D341Med (cell line): ENCODE results near the gene FHIP1A.
A peak's percentile ranks its signal among the peaks of the same experiment; 100 is the strongest.
"Not testable (repeated sequence)": the region's sequence is repeated elsewhere in the genome, so short reads cannot be mapped to it uniquely, and the experiment has no call there.

Experiments used
- DNase-seq: peaks from one replicate; pipeline ENCODE4 v3.0.0; 2012; ENCODE audit warnings: low spot score

Gene FHIP1A

DNA sequence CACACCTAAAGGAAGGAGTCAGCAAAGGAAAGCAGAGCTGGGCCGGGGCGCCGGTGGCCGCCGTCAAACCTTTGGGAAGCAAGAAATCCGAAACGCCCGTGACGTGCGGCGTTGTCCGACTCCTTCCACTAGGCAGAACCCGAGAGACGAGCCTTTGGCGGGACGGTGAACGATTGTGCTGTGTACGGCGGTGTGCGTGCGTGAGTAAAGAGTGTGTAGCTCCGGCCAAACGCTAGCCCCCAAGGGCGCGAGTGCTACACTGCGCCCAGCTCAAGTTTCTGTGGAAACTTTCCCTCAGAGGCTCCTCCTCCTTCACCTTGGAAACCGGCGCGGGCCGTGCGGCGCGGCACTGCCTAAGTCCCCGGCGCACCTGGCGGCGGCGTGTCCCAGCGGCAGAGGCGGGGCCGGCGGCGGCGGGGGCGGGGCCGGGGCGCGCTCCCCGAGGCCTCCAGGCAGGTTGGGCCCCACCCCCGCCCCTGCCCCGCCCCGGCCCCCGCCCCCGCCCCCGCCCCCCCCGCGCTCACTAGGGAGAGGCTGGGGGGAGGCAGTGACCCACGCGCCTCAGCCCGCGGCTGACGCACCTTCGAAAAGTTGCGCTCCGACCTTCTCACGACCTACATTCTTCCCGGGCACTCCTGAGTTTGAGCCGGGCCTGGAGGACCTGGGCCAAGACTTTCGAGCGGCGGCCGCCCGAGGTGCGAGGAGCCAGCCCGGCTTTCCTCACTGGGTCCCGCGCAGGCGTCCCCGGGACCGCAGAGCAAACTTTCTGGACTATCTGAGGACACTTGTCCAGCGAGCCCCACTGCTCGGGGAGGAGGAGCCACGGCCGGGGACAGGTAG lies at the start of gene FHIP1A:
TSS of gene FHIP1A (plus strand) at position 547 of the 840 bp plus-strand sequence. CDS start 157,084 bp downstream, outside the sequence.
- peak; percentile 80 for DNase-seq

DNA sequence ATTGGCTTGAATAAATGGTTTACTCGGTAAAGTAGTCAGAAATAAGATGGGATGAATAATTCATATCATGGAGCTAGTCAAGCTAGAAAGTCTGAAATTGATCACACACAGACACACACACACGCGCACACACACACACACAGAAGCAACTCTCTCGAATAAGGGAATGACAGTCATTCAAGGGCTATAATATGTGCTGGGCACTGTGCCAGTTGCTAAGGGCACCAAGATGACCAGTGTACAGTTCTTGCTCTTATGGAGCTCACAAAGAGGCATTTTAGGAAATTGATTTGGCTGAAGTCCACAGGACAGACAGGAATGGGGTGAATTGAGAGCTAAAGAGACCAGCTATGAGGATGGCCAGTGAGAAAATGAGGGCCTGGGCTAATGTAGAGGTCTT lies 49.4 kb upstream of the FHIP1A start:
- DNase-seq, result no peak

DNA sequence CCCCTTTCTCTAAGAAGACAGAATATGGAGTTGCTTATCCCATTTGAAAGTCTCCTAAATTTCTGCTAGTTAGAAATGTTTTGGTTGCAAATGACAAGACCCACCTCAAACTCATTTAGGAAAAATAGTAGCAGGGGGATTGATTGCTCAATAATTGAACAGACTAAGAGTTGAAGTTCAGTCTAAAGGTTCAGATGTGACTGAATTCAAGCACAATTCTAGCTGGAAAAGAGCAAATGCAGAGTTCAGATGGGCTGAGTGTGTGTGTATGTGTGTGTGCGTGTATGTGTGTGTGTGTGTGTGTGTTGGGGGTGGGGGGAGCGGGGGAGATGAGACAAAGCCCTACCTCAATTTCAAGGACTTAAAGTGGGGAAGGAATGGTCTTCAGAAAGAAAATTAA lies 47.9 kb upstream of the FHIP1A start:
- DNase-seq, result no peak

DNA sequence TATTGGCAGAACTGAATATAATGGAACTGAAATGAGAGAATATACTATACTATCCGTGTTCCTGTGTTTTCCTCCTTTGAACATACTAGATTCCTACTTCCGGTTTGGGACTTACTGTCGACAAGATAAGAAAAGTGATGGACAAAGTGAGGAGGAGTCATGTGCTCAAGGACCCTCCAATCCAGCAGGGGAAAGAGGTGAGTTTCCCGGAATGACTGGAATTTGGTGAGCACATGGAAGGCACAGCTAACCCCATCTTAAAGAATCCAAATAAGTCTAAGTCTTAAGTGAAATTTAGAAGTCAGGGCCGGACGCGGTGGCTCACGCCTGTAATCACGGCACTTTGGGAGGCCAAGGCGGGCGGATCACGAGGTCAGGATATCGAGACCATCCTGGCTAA lies 47.0 kb upstream of the FHIP1A start:
- no peak for DNase-seq

DNA sequence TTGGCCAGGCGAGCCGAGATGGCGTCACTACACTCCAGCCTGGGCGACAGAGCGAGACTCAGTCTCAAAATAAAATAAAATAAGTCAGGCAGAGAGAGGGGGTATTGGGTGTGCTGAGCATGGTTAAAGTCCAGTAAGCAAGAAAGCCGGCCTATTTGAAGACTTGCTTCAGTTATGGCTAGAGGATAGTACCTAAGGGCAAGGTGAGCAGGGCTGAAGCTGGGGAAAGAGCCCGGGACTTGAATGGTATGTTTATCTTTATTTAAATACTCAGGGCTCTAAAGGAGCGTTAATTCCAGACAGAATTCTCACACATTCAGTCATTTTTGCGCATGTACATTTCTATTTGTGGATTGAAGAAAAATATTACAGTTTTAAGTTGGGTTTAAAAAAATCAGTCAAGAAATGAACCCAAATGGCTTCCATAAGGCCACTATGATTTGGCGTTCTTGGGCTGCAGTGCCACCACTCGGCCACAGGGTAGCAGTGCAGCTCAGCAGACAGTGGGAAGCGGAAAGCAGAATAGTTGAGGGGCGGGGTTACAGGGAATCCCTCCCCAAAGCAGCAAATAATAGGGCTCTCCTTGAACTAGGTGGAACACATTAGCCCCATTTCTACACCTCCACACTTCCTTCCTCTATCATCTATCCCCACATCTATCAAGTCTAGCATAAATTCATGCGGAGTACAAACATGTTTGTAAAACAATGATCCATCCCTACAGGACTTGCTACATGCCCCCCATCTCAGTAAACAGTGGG lies 46.4 kb upstream of the FHIP1A start:
- peak; percentile 87 for DNase-seq

DNA sequence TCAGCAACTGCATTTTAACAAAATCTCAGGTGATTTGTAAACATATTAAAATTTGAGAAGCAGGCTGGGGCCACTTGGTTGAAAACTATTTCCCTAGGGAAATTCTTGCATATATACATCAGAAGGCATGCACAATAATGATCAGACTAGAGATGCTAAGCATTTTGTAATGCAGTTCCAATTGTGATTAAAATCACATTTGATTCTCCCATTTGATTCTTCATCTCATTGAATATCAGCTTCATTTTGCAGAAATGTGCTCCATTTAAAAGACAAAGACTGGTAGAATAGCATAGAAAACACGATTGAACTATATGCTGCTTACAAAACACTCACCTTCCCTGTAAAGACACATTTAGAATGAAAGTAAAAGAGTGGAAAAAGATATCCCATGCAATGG lies 32.4 kb upstream of the FHIP1A start:
- DNase-seq, result no peak

DNA sequence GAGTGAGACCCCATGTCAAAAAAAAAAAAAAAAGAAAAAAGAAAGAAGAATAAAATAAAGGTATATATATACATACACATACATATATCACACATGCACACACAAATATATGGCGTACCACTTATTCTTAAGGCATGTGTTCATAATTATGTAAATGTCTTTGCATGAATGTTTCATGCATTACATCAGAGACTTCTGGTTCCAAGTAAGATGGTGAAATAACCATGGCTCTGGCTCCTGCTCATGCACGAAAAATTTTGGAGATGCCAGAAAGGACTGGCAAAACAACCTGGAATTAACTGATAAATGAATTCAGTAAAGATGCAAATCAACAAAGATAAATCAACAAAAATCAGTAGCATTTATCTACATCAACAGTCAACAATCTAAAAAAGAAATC lies 19.7 kb upstream of the FHIP1A start:
- no peak for DNase-seq

DNA sequence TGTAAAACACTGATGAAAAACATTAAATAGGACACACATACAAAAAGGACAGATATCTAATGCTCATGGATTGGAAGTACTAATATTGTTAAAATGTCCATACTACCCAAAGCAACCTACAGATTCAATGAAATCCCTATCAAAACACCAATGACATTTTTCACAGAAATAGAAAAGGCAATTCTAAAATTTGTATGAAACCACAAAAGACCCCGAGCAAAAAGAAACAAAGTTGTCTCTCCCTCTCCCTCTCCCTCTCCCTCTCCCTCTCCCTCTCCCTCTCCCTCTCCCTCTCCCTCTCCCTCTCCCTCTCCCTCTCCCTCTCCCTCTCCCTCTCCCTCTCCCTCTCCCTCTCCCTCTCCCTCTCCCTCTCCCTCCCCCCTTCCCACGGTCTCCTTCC lies 19.2 kb upstream of the FHIP1A start:
- DNase-seq, result not testable (repeated sequence)

DNA sequence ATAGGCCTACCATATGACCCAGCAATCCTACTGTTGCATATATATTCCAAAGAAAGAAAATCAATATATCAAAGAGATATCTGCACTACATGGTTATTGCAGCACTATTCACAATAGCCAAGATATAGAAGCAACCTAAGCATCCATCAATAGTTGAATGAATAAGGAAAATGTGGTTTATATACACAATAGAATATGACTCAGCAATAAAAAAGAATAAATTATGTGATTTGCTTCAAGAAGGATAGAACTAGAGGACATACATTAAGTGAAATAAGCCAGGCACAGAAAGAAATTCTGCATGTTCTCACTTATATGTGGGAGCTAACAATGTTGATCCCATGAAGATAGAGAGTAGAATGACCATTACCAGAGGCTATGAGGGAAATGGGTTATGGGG lies 13.1 kb upstream of the FHIP1A start:
- no peak for DNase-seq

DNA sequence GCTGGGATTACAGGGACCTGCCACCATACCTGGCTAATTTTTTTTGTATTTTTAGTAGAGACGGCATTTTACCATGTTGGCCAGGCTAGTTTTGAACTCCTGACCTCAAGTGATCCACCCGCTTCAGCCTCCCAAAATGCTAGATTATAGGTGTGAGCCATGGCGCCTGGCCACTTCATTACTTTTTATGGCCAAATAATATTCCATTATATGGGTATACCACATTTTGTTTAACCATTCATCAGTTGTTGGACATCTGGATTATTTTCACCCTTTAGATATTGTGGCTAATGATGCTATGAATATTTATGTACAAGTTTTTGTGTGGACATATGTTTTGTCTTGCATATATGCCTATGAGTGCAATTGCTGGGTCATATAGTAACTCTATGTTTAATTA lies 8.6 kb upstream of the FHIP1A start:
- DNase-seq, result no peak

DNA sequence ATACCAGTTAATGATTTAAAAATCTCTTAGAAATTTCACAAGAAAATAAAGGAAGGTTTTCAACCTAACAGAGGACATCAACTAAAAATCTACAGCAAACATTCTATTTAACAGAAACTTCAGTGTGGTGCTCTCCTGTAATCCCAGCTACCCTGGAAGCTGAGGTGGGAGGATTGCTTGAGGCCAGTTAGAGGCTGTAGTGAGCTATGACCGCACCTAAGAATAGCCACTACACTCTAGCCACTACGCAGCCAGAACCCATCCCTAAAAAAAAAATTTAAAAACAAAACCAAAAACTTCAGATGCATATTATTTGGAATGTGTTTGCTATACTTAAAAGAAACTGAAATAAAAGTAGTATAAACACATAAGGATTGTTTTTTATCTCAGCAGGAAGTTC lies 7.2 kb upstream of the FHIP1A start:
- DNase-seq, result no peak

DNA sequence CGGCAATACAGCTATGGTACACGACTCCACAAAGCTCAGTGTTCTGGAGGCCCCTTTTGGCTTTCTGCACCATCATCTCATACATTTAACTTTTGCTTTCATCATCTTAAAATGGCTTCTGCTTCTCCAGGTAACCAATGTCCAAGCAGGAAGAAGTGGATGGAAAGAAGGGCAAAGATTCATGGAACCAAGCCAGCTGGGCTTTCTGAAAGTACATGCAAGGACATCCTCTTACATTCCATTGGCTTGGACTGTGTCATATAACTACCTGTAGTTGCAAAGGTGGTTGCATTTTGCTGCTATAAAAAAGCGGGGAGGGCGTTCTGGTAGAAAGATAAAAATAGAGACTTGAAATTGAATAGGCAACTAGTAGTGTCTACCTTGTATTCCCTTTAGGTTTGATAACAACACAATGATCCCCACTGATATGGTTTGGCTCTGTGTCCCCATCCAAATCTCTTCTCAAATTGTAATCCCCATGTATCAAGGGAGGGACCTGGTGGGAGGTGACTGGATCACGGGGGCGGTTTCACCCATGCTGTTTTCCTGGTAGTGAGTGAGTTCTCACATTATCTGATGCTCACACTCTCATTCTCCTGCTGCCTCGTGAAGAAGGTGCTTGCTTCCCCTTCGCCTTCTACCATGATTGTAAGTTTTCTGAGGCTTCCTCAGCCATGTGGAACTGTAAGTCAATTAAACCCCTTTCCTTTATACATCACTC lies 6.7 kb upstream of the FHIP1A start:
- DNase-seq, result no peak

DNA sequence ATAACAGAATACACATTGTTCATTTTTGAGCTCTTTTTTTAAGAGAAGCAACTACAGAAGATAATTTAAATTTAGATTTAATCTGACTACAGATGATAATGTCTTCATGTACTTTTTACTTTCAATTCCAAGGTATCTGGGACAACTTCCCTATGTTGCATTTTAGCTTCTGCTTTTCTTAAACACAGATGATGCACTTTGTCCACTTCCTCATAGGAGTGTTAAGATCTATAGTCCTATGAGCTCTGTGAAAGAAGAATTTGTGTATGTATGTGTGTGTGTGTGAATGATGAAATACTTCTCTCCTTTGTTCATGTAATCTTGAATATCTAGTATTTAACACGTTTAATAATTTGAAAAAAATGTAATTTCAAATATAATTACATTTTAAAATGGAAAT lies 5.3 kb upstream of the FHIP1A start:
- DNase-seq, result no peak

DNA sequence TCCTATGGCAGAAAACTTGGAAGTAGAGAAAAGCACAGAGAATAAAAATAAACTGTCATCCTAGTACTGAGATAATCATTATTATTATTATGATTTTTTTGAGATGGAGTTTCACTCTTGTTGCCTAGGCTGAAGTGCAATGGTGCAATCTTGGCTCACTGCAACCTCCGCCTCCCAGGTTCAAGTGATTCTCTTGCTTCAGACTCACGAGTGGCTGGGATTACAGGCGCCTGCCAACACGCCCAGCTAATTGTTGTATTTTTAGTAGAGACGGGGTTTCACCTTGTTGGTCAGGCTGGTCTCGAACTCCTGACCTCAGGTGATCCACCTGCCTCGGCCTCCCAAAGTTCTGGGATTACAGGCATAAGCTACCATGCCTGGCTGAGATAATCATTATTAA lies 4.2 kb upstream of the FHIP1A start:
- not testable (repeated sequence) for DNase-seq

DNA sequence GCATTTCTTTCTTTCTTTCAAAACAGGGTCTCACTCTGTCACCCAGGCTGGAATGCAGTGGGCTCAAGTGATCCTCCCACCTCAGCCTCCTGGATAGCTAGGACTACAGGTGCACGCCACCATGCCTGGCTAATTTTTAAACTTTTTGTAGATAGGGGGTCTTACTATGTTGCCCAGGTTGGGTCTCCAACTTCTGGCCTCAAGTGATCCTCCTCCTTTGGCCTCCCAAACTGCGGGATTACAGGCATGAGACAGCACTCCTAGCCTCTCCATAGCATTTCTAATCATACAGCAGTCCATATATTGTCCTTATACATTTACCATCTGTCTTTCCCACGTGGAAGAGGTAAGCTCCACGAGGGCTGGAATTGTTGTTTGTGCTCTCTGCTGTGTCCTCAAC lies 2.0 kb upstream of the FHIP1A start:
- DNase-seq, result no peak

DNA sequence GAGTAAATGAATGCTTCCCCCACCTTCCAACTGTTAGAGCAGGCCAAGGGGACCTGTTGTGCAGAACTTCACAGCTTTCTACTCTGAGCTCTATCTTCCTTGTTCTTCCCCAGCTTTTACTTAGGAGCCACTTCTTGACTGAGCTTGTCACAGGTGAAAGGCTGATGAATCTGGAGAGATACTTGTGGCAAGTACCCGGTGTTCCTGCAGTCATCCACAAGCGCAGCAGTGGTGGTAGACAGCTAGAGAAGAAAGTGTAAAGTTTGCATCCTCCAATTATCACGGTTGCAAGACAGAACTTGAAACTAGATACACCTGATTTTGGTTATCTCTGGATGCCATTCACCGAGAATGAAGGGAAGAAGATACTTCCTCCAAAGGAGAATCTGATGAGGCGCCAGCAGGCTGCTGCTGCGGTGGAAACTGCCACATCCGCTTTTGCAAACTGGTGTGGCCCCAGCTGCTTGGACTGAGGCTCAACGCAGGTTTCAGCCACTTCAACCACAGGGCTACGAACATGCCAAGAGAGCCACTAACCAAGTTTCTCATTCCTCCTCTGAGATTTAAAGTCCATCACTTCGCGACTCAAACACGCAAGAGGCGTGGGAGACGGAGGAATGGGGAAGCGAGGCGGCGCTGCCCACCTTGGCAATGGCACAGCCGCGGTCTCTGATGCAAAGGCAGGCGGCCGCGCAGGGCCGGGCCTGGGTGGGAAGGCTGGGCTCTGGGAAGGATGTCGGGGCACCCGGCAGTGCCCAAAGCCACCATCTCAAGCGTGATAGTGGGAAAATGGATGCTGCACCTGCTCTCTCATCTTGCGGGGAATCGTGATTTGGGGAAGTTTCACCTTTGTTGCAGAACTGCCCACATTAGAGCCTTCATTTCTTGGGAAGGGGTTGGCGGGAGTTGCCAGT lies 1.3 kb upstream of the FHIP1A start:
- peak; percentile 34 for DNase-seq

DNA sequence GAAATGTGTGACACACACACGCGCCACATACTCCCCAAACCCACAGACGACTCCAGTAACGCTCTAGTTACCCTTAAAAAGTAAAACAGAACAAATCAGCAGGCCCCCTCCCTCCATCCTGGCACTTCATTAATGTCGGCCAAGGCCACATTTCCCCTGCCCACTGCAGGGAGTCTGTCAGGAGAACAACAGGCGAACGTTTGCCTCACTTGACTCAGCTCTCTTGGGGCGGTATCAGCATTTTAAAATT lies 671 bp upstream of the FHIP1A start:
- no peak for DNase-seq

DNA sequence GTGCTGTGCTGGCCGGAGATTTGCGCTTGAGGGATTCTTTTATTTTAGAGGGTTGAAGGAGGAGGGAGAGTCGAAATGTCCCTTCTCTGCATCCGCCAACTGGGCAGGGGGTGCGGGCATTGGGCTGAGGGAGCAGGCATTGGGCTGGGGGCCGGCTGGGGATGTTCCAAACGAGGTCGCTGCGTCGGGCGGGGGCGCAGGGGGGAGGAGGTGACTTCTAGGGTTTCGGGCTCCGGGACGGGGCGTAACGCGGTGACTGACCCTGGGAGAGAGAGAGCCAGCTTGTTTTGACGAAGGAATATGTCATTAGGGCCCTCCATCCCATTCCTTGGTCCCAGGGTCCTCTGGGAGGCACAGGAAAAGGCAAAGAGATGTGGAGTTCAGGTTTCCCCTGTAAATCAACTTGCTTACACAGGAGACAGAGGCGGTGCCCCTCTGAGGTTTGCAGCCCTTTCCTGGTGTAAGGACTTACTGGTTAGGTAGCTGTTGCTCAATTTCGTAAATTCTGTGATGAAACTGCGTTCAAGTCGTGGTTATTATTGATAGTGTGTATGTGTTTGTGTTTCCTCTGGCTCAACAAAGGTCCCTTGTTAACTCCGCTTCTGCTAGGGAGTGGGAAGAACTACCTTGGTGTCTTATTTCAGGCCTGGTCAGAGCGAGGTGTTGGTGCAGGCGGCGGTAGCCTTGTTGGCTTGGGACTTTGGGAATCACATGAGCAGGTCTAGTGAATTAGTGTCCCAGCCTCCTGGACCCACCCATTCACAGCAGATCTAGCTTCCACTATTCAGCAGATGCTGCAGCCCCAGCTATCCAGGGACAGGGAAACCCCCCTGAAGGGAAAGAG lies 716 bp downstream of the FHIP1A start:
- DNase-seq, result peak; percentile 38

DNA sequence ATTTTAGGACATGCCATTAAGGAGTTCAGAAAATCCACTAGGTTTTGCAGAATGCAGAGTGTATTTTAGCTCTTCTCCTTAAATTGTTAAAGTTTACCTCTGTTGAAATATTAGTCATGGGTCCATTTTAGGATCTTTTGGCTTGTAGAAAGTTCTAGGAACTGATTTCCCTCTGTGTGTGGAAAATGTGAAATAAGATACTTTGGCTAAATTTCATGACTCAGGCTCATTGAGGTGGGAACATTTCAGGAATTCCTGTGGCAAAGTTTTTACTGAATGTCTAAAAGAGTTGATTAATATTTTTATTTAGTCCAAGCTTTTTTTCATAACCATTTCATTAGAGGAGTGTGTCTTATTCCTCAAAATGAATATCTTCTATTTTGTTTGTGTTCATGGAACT lies 7.0 kb downstream of the FHIP1A start:
- no peak for DNase-seq

DNA sequence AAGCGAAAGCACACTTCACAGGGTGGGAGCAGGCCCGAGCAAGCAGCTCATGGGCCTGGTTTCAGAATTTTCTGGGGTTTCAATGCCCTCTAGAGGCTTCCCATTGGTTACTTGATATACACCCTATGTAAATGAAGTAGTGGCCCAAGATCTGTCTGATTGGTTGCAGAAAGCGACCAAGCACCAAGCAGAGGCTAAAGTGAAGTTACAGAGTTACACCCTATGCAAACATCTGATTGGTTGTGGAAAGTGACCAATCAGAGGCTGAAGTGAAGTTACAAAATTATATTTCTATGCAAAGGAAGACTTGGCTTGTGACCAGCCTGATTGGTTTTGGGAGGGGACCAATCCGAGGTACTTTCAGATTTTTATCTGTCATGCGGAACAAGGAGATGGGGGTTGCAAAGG lies 8.2 kb downstream of the FHIP1A start:
- DNase-seq, result no peak

DNA sequence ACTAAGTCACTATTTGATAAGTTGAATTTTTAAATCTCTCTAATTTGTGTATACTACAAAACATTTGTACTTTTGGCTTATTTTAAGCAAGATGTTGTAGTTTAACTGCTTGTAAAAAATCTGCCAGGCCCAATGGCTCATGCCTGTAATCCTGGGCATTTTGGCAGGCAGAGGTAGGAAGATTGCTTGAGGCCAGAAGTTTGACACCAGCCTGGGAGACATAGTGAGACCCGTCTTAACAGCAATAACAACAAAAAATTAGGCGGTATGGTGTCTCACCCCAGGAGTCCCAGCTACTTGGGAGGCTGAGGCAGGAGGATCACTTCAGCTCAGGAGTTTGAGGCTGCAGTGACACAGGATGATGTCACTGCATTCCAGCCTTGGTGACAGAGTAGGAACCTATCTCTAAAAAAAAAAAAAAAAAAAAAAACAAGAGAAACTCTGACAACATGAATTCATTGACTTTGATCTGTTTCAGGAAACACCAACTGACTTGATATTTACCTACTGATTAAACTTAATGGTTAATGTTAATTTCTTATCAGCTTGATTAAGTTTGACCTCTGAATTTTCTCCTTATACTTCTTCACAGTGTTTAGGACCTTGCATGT lies 8.9 kb downstream of the FHIP1A start:
- DNase-seq, result no peak
